Subcutaneous abdominal adipose tissue (tissue), 5 donors: ENCODE results near the gene TRIM66.

Experiments
- H3K27ac ChIP-seq: one replicate; pipeline ENCODE4 v1.7.0; 2013; ENCODE audit warnings: low read depth, mild to moderate bottlenecking, inconsistent platforms, low read length, moderate library complexity
- H3K27me3 ChIP-seq, 5 donors: one replicate each; pipeline ENCODE4 v1.7.0; 2013; ENCODE audit warnings: low read length in 5 of 5, inconsistent platforms in 1 of 5; ENCODE audit not compliant: control insufficient read depth in 5 of 5, insufficient read depth in 4 of 5
- H3K36me3 ChIP-seq, 5 donors: one replicate each; pipeline ENCODE4 v1.7.0; 2013; ENCODE audit warnings: low read length in 5 of 5; ENCODE audit not compliant: control insufficient read depth in 5 of 5, insufficient read depth in 5 of 5
- H3K4me1 ChIP-seq, 5 donors: one replicate each; pipeline ENCODE4 v1.7.0; 2013; ENCODE audit warnings: low read length in 5 of 5, mild to moderate bottlenecking in 3 of 5, moderate library complexity in 1 of 5; ENCODE audit not compliant: control insufficient read depth in 5 of 5, insufficient read depth in 5 of 5
- H3K4me3 ChIP-seq, 5 donors: one replicate each; pipeline ENCODE4 v1.7.0; 2013; ENCODE audit warnings: low read length in 5 of 5, low read depth in 1 of 5
- H3K9ac ChIP-seq, 5 donors: one replicate each; pipeline ENCODE4 v1.7.0; 2013; ENCODE audit warnings: low read length in 5 of 5, mild to moderate bottlenecking in 4 of 5, moderate library complexity in 3 of 5
- H3K9me3 ChIP-seq, 5 donors: one replicate each; pipeline ENCODE4 v1.7.0; 2013; ENCODE audit warnings: low read length in 5 of 5; ENCODE audit not compliant: control insufficient read depth in 5 of 5
- donor health status: healthy.
- donor health status: healthy.
- donor health status: healthy.
- donor health status: healthy.
- donor health status: healthy.

Gene TRIM66

GRCh38 chr11:8722809-8723208, 40.3 kb upstream of the TRIM66 start:
- no peaks in the 10 kb centered on the region for H3K27me3 ChIP-seq
- H3K36me3 ChIP-seq: peaks cover 0 to 10% (median 4%) of the 10 kb centered on the region in 5 donors
- H3K9ac ChIP-seq: no peak overlapping the region
- no peak overlapping the region for H3K4me3 ChIP-seq
- H3K27ac ChIP-seq: no peak overlapping the region
- no peaks in the 10 kb centered on the region for H3K9me3 ChIP-seq
- H3K4me1 ChIP-seq: peaks cover 20 to 65% (median 40%) of the 10 kb centered on the region in 5 donors

GRCh38 chr11:8721609-8722500, 39.4 kb upstream of the TRIM66 start:
- Histone ChIP-seq H3K27me3 (no peaks in the 10 kb centered on the region), H3K4me1 (peaks cover 26 to 67% (median 50%) of the 10 kb centered on the region in 5 donors), H3K4me3 (no peak overlapping the region), H3K36me3 (peaks cover 0 to 13% (median 4%) of the 10 kb centered on the region in 5 donors), H3K9ac (peak overlapping the region in 1 of 5 donors; percentile 18), H3K9me3 (no peaks in the 10 kb centered on the region), H3K27ac (peak overlapping the region; percentile 38)

DNA sequence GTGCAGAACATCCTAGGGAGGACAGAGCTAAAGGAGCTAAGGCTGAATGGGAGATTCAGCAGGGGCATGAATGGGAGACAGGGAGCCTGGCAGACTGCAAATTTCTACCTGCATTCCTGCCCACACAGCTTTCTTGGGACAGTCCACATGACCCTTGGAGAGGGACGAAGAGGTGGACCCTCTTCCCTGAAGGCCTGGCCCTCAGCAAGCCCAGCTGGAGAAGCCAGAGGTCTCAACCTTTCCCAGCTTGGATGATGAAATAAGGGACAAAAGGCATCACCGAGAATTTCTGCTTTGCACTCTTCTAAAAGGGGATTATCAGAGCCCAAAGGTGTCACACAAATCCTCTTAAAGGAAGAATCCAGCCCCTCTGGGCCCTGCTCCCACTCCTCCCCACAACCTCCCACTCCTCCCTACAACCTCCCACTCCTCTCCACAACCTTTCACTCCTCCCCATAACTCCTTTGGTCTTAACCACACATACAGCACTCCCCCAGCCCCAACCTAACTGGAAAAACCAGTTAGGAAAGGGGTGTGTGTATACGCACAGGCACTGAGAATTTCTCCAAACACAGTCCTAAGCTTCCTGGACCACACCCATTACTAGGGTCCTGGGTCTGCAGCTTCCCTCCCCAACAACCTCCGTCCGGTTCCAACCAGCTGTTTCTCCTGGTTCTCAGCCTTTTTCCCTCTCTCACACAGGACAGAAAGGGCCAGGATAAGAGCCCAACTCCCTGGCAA, 38.6 kb upstream of the TRIM66 start:
- H3K36me3 ChIP-seq: peaks cover 0 to 12% (median 4%) of the 10 kb centered on the region in 5 donors
- H3K4me3 ChIP-seq: no peak overlapping the region
- no peaks in the 10 kb centered on the region for H3K27me3 ChIP-seq
- H3K9me3 ChIP-seq: no peaks in the 10 kb centered on the region
- peak overlapping the region; percentile 91 for H3K27ac ChIP-seq
- peaks cover 28 to 72% (median 54%) of the 10 kb centered on the region in 5 donors for H3K4me1 ChIP-seq
- H3K9ac ChIP-seq: no peak overlapping the region

GRCh38 chr11:8720352-8720751, 37.9 kb upstream of the TRIM66 start:
- no peak overlapping the region for H3K4me3 ChIP-seq
- no peak overlapping the region for H3K9ac ChIP-seq
- no peaks in the 10 kb centered on the region for H3K9me3 ChIP-seq
- peak overlapping the region; percentile 91 for H3K27ac ChIP-seq
- H3K36me3 ChIP-seq: peaks cover 0 to 8% (median 0%) of the 10 kb centered on the region in 5 donors
- peaks cover 28 to 79% (median 60%) of the 10 kb centered on the region in 5 donors for H3K4me1 ChIP-seq
- H3K27me3 ChIP-seq: no peaks in the 10 kb centered on the region

GRCh38 chr11:8719721-8720120, 37.3 kb upstream of the TRIM66 start:
- H3K36me3 ChIP-seq: peaks cover 0 to 8% (median under 1%) of the 10 kb centered on the region in 5 donors
- peaks cover 28 to 86% (median 63%) of the 10 kb centered on the region in 5 donors for H3K4me1 ChIP-seq
- H3K27me3 ChIP-seq: no peaks in the 10 kb centered on the region
- H3K9ac ChIP-seq: peak overlapping the region in 1 of 5 donors; percentile 0
- H3K27ac ChIP-seq: peak overlapping the region; percentile 91
- H3K9me3 ChIP-seq: no peaks in the 10 kb centered on the region
- peak overlapping the region in 1 of 5 donors; percentile 3 for H3K4me3 ChIP-seq

- H3K4me1 ChIP-seq: peaks cover 30 to 90% (median 63%) of the 10 kb centered on the region in 5 donors
Observed at GRCh38 chr11:8719211-8719649, 36.8 kb upstream of the TRIM66 start.

GRCh38 chr11:8717876-8718753, 35.6 kb upstream of the TRIM66 start:
- Histone ChIP-seq H3K9ac (peak overlapping the region in 1 of 5 donors; percentile 68), H3K4me1 (peaks cover 30 to 95% (median 63%) of the 10 kb centered on the region in 5 donors), H3K36me3 (peaks cover 0 to 7% (median 0%) of the 10 kb centered on the region in 5 donors), H3K4me3 (peak overlapping the region in 2 of 5 donors; percentile 17 to 51), H3K27ac (peak overlapping the region; percentile 91), H3K27me3 (no peaks in the 10 kb centered on the region), H3K9me3 (no peaks in the 10 kb centered on the region)

More at GRCh38 chr11:8719211-8719649, 36.8 kb upstream of the TRIM66 start:
- Histone ChIP-seq H3K27ac (peak overlapping the region; percentile 91), H3K36me3 (peaks cover 0 to 5% (median 0%) of the 10 kb centered on the region in 5 donors), H3K27me3 (no peaks in the 10 kb centered on the region), H3K9ac (peak overlapping the region in 1 of 5 donors; percentile 0), H3K4me3 (peak overlapping the region in 2 of 5 donors; percentile 34 to 38), H3K9me3 (no peaks in the 10 kb centered on the region)

DNA sequence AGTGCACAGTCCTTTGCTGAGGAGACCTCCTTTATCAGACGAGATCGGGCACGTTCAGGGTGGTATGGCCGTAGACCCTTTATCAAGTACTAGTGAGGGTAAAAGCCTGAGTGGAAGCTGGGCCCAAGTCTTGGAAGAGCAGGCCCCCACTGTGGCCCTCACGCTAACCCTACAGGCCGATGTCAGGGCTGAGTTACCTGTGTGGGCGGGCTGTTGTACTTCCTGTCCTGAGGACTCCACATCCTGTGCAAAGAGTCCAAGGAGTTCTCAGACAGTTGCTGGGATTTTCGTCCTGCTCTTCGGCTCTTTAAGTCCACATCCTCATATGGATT, 35.0 kb upstream of the TRIM66 start:
- Histone ChIP-seq H3K4me3 (no peak overlapping the region), H3K27ac (peak overlapping the region; percentile 80), H3K9ac (peak overlapping the region in 1 of 5 donors; percentile 38), H3K36me3 (peaks cover 0 to 11% (median 4%) of the 10 kb centered on the region in 5 donors), H3K4me1 (peaks cover 30 to 93% (median 63%) of the 10 kb centered on the region in 5 donors), H3K27me3 (no peaks in the 10 kb centered on the region), H3K9me3 (no peaks in the 10 kb centered on the region)

DNA sequence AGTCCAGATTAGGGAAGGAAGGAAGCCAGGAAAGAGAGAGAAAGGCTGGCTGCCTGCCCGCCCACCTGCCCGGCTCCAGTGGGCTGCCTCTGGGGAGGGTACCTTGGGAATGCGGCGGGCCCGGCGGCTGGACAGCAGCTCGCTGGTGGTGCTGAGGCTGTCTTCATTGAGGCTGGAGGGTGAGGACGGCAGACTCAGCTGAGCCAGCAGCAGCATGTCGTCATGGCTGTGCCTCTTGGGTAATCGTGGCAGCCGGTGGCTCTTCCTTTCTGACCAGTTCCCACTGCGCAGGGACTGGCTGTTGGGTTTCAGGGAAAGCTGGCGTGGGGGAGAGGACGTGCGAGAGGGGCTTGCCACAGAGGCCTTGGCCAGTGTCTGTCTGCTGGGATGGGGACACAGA, 33.0 kb upstream of the TRIM66 start:
- peaks cover 21 to 77% (median 49%) of the 10 kb centered on the region in 5 donors for H3K4me1 ChIP-seq
- H3K27ac ChIP-seq: peak overlapping the region; percentile 38
- H3K36me3 ChIP-seq: peaks cover 0 to 22% (median 12%) of the 10 kb centered on the region in 5 donors
- peak overlapping the region in 2 of 5 donors; percentile 2 to 41 for H3K4me3 ChIP-seq
- H3K27me3 ChIP-seq: no peaks in the 10 kb centered on the region
- H3K9ac ChIP-seq: peak overlapping the region in 1 of 5 donors; percentile 16
- H3K9me3 ChIP-seq: no peaks in the 10 kb centered on the region
